Measurements from ENCODE around the gene MEST.
"Not testable (repeated sequence)": the region's sequence is repeated elsewhere in the genome, so short reads cannot be mapped to it uniquely, and the experiment has no call there.

The MEST gene

DNA sequence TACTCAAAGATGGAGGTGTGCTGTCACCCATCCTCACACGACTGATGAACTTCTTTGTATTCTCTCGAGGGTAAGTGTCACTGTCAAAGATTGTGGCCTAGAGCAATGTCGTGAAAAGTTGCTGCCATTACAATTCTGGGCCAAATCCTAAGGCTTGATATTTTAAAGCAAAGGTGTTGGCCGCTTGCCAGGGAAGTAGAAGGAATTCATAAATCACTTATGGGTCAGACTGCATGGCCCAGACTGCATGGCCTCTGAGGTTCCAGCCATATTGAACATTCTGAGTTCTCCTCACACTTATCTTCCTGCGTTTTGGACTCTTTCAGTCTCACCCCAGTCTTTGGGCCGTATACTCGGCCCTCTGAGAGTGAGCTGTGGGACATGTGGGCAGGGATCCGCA is 8.6 kb downstream of the MEST start:
- Histone ChIP-seq H3K27ac (ENCODE audit: low read length) (no peak overlapping the region), H3K36me3 (ENCODE audit: insufficient read depth, low read depth, low read length) (peaks cover 87% of the 10 kb centered on the region), H3K4me1 (ENCODE audit: insufficient read depth, low read length) (no peaks in the 10 kb centered on the region), H3K9ac (ENCODE audit: low read depth, low read length) (no peak overlapping the region), H3K9me3 (ENCODE audit: insufficient read depth, low read depth, low read length) (no peaks in the 10 kb centered on the region), H3K4me3 (ENCODE audit: low read length) (no peak overlapping the region), H3K27me3 (ENCODE audit: insufficient read depth, low read length) (no peaks in the 10 kb centered on the region)

DNA sequence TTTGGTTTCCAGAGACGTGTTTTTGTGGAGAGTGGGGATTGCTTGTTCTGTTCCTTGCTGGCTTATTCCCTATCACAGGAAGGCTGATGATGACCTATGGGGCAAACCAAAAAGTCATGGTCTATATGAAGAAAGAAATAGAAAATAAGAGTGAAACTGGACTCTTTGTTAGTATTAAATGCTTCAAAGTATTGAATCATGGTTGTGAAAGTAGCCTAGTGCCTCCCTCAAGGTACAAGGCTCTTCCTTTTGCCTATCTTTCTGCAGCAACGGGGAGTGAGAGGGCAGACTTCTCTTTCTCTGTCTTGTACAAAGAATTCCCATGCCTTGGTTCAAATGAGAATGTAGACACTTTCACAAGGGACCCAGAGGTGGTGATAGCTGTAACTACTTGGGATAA is 9.0 kb downstream of the MEST start:
- Histone ChIP-seq H3K9me3 (ENCODE audit: insufficient read depth, low read depth, low read length) (no peaks in the 10 kb centered on the region), H3K4me3 (ENCODE audit: low read length) (no peak overlapping the region), H3K27me3 (ENCODE audit: insufficient read depth, low read length) (no peaks in the 10 kb centered on the region), H3K9ac (ENCODE audit: low read depth, low read length) (no peak overlapping the region), H3K36me3 (ENCODE audit: insufficient read depth, low read depth, low read length) (peaks cover 91% of the 10 kb centered on the region), H3K4me1 (ENCODE audit: insufficient read depth, low read length) (no peaks in the 10 kb centered on the region), H3K27ac (ENCODE audit: low read length) (no peak overlapping the region)

DNA sequence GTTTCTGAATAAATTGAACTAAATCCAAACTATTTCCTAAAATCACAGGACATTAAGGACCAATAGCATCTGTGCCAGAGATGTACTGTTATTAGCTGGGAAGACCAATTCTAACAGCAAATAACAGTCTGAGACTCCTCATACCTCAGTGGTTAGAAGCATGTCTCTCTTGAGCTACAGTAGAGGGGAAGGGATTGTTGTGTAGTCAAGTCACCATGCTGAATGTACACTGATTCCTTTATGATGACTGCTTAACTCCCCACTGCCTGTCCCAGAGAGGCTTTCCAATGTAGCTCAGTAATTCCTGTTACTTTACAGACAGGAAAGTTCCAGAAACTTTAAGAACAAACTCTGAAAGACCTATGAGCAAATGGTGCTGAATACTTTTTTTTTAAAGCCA is 13.9 kb downstream of the MEST start:
- H3K4me1 ChIP-seq (ENCODE audit: insufficient read depth, low read length): no peaks in the 10 kb centered on the region
- H3K27ac ChIP-seq (ENCODE audit: low read length): no peak overlapping the region
- no peak overlapping the region for H3K9ac ChIP-seq (ENCODE audit: low read depth, low read length)
- H3K4me3 ChIP-seq (ENCODE audit: low read length): no peak overlapping the region
- peaks cover 83% of the 10 kb centered on the region for H3K36me3 ChIP-seq (ENCODE audit: insufficient read depth, low read depth, low read length)
- no peaks in the 10 kb centered on the region for H3K27me3 ChIP-seq (ENCODE audit: insufficient read depth, low read length)
- no peaks in the 10 kb centered on the region for H3K9me3 ChIP-seq (ENCODE audit: insufficient read depth, low read depth, low read length)

DNA sequence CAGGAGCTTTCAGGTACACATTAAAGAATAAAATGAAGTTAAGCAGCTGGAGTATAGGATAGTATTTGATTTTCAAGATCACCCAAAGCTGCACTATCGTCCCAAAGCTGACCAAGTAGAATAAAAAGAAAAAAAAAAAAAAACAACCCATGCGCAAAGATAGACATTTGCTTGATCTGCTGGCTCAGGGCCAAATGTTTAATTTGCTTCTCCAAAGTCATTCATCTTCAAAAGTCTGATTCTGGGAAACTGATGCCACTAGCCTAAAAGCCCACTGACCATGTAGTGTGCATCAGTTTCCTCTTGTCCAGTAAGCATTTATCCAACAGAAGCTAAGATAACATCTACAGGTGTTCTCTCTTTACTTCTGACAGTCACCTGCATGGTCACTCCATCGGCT is 14.5 kb downstream of the MEST start:
- peaks cover 79% of the 10 kb centered on the region for H3K36me3 ChIP-seq (ENCODE audit: insufficient read depth, low read depth, low read length)
- no peak overlapping the region for H3K4me3 ChIP-seq (ENCODE audit: low read length)
- no peaks in the 10 kb centered on the region for H3K4me1 ChIP-seq (ENCODE audit: insufficient read depth, low read length)
- no peak overlapping the region for H3K9ac ChIP-seq (ENCODE audit: low read depth, low read length)
- H3K27ac ChIP-seq (ENCODE audit: low read length): no peak overlapping the region
- no peaks in the 10 kb centered on the region for H3K27me3 ChIP-seq (ENCODE audit: insufficient read depth, low read length)
- H3K9me3 ChIP-seq (ENCODE audit: insufficient read depth, low read depth, low read length): no peaks in the 10 kb centered on the region

DNA sequence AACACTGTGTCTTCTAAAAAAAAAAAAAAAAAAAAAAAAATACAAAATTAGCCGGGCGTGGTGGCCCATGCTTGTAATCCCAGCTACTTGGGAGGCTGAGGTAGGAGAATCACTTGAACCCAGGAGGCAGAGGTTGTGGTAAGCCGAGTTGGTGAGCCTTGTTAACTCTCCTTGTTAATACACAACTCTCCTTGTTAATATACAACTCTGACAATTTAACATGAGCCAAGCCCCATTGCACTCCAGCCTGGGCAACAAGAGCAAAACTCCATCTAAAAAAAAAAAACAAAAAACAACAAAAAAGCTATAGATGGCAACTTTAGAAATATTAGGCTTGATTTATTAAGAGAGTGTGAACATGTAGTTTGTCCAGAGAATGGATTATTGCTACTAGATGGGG is 20.2 kb downstream of the MEST start:
- not testable (repeated sequence) for H3K27ac ChIP-seq (ENCODE audit: low read length); H3K4me1 ChIP-seq (ENCODE audit: insufficient read depth, low read length); H3K9ac ChIP-seq (ENCODE audit: low read depth, low read length); H3K4me3 ChIP-seq (ENCODE audit: low read length); H3K27me3 ChIP-seq (ENCODE audit: insufficient read depth, low read length); H3K9me3 ChIP-seq (ENCODE audit: insufficient read depth, low read depth, low read length)
- peaks cover 43% of the 10 kb centered on the region for H3K36me3 ChIP-seq (ENCODE audit: insufficient read depth, low read depth, low read length)

DNA sequence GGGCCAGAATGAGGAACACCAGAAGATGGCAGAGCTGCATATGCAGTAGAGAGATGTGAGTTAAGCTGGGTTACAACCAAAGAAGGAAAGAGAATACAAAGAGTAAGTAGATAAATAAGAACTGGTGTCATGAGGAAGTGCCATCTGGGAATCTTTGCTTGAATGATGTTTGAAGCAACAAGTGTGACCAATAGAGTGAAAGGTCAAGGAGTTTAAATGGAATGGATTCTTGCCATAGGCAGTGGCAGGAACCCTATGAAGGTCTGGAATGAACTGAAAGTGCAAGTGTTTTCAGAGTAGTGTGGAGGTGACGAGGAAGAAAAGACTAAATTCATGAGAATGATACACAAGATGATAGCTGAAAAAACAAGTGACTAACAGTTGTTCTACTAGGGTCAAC is 21.6 kb downstream of the MEST start:
- no peaks in the 10 kb centered on the region; the same call in 1 of the 2 replicates for H3K4me1 ChIP-seq (ENCODE audit: insufficient read depth, low read length)
- H3K36me3 ChIP-seq (ENCODE audit: insufficient read depth, low read depth, low read length): peaks cover 38% of the 10 kb centered on the region

DNA sequence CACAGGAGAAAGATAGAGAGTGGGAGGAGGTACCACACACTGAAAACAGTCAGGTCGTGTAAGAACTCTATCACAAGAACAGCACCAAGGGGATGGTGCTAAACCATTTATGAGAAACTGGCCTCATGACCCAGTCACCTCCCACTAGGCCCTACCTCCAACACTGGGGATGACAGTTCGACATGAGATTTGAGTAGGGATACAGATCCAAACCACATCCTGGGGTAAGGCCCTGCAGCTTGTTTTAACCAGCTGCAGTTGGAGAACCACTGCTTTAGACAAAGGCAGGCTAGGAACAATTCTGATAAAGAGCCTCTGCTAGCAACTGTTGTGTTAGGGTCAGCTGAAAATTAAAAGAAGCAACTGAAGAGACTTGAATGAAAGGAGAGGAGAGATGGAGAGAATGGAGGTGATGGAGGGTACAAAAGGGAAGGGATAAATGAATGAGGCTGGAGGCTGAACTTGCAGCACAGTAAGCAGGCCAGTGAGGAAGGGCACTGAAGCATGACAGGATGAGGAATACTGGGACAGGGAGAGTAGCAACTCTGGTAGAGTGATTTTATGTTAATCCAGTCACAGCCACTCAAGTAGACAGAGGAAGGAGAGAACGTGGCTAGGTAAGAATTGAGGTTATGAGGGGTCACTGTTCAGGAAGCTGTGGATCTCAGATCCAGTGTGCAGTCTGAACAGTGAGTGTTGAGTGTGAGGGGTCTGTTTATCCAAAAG is 23.6 kb downstream of the MEST start:
- H3K9me3 ChIP-seq (ENCODE audit: insufficient read depth, low read depth, low read length): no peaks in the 10 kb centered on the region
- H3K36me3 ChIP-seq (ENCODE audit: insufficient read depth, low read depth, low read length): peaks cover 26% of the 10 kb centered on the region

More for the DNA sequence above, 21.6 kb downstream of the MEST start:
- Histone ChIP-seq H3K27me3 (ENCODE audit: insufficient read depth, low read length) (no peaks in the 10 kb centered on the region), H3K9ac (ENCODE audit: low read depth, low read length) (no peak overlapping the region), H3K4me3 (ENCODE audit: low read length) (no peak overlapping the region), H3K9me3 (ENCODE audit: insufficient read depth, low read depth, low read length) (no peaks in the 10 kb centered on the region), H3K27ac (ENCODE audit: low read length) (no peak overlapping the region)

DNA sequence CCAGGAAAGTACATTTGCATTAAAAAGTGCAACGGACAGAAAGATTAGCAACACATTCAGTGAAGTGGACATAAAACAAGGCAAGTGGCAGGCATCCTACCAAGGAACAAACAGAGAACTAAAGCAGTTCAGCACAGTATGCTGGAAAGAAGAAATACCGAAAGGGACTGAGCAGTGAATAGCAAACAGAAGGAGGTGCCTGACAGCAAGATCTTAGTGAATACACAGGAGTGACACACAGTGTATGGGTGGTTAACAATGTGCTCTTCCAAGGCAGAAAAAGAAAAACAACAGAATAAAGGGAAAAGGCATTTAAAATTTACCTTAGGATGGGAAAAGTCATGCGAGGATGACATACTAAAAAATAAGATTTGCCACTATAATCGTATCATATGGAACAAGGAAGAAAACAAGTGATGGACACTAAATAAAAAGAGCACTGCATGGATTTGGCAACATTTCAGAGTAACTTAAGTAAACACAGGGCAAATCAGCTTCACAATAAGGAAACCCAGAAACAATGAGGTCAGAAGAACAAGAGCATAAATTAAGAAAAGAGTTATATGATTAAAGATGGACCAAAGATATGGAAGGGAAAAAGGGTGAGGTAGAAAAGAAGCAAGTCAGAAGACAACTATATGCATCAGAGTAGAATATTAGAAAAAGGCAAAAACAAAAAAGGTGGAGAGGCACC is 29.5 kb downstream of the MEST start:
- Histone ChIP-seq H3K27ac (ENCODE audit: low read length) (no peak overlapping the region), H3K27me3 (ENCODE audit: insufficient read depth, low read length) (no peaks in the 10 kb centered on the region), H3K9me3 (ENCODE audit: insufficient read depth, low read depth, low read length) (no peaks in the 10 kb centered on the region)

More for the DNA sequence above, 23.6 kb downstream of the MEST start:
- no peak overlapping the region for H3K4me3 ChIP-seq (ENCODE audit: low read length)
- no peak overlapping the region for H3K27ac ChIP-seq (ENCODE audit: low read length)
- no peak overlapping the region for H3K9ac ChIP-seq (ENCODE audit: low read depth, low read length)
- H3K4me1 ChIP-seq (ENCODE audit: insufficient read depth, low read length): no peaks in the 10 kb centered on the region; the same call in 1 of the 2 replicates
- H3K27me3 ChIP-seq (ENCODE audit: insufficient read depth, low read length): no peaks in the 10 kb centered on the region

DNA sequence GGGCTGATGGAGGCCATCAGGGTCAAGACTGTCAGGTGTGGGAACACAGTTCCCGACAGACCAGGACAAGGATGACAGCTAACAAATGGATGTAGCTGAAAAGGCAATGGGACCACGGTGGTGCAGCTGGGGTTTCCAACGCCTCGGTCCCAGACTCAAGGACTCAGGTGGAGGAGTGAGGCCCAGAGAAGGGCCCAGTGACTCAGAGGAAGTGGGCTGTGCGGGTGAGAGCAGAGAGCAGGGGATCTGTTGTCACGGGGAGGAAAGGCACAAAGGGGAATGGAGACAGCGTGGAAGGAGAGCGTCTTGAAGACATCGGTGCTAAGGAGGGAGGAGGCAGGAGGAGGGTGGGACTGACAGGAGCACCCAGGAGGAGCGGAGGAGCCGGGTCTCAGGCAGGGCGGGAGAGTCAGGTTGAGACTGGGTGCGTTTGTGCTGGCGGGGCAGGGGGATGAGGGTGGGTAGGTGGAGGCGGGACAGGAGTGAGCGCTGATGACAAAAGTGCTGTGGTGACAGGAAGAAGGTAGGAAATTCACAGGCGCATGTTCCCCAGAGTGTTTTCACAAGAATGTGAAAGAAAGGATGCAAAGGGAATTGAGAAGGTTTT is 31.7 kb downstream of the MEST start:
- H3K9ac ChIP-seq (ENCODE audit: low read depth, low read length); H3K27me3 ChIP-seq (ENCODE audit: insufficient read depth, low read length); H3K4me3 ChIP-seq (ENCODE audit: low read length); H3K9me3 ChIP-seq (ENCODE audit: insufficient read depth, low read depth, low read length); H3K4me1 ChIP-seq (ENCODE audit: insufficient read depth, low read length); H3K36me3 ChIP-seq (ENCODE audit: insufficient read depth, low read depth, low read length); H3K27ac ChIP-seq (ENCODE audit: low read length): not testable (repeated sequence)

More for the DNA sequence above, 29.5 kb downstream of the MEST start:
- Histone ChIP-seq H3K9ac (ENCODE audit: low read depth, low read length) (no peak overlapping the region), H3K4me1 (ENCODE audit: insufficient read depth, low read length) (no peaks in the 10 kb centered on the region), H3K36me3 (ENCODE audit: insufficient read depth, low read depth, low read length) (peaks cover 9% of the 10 kb centered on the region; the same call in 1 of the 2 replicates), H3K4me3 (ENCODE audit: low read length) (no peak overlapping the region)

DNA sequence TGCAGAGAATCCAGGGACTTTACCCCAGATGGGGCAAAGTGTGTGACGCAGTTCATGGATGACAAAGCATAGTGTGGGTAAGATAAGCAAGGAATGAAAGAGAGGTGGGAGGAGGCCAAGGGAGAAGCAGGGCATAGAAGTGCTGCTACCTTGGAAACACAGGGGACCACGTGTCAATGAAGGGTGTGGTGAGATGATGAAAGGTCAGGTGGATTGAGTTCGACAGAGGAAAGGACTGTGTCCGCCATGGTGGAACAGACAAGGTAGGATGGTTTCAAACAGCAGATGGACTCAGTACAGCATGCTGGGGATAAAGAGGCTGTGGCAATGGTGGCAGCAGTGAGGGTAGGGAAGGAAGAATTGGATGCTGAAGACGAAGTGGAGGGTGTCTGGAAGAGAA is 32.7 kb downstream of the MEST start:
- H3K9me3 ChIP-seq (ENCODE audit: insufficient read depth, low read depth, low read length): no peaks in the 10 kb centered on the region
- no peak overlapping the region for H3K27ac ChIP-seq (ENCODE audit: low read length)
- no peak overlapping the region for H3K4me3 ChIP-seq (ENCODE audit: low read length)
- H3K27me3 ChIP-seq (ENCODE audit: insufficient read depth, low read length): no peaks in the 10 kb centered on the region
- no peaks in the 10 kb centered on the region for H3K4me1 ChIP-seq (ENCODE audit: insufficient read depth, low read length)
- no peak overlapping the region for H3K9ac ChIP-seq (ENCODE audit: low read depth, low read length)
- H3K36me3 ChIP-seq (ENCODE audit: insufficient read depth, low read depth, low read length): no peaks in the 10 kb centered on the region; the same call in 1 of the 2 replicates

DNA sequence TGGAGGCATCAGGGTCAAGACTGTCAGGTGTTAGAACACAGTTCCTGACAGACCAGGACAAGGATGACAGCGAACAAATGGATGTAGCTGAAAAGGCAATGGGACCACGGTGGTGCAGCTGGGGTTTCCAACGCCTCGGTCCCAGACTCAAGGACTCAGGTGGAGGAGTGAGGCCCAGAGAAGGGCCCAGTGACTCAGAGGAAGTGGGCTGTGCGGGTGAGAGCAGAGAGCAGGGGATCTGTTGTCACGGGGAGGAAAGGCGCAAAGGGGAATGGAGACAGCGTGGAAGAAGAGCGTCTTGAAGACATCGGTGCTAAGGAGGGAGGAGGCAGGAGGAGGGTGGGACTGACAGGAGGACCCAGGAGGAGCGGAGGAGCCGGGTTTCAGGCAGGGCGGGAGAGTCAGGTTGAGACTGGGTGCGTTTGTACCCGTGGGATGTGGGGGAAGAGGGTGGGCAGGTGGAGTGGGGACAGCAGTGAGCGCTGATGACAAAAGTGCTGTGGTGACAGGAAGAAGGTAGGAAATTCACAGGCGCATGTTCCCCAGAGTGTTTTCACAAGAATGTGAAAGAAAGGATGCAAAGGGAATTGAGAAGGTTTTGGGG is 36.0 kb downstream of the MEST start:
- H3K9ac ChIP-seq (ENCODE audit: low read depth, low read length); H3K9me3 ChIP-seq (ENCODE audit: insufficient read depth, low read depth, low read length); H3K27ac ChIP-seq (ENCODE audit: low read length); H3K4me1 ChIP-seq (ENCODE audit: insufficient read depth, low read length); H3K27me3 ChIP-seq (ENCODE audit: insufficient read depth, low read length); H3K4me3 ChIP-seq (ENCODE audit: low read length): not testable (repeated sequence)
- H3K36me3 ChIP-seq (ENCODE audit: insufficient read depth, low read depth, low read length): peaks cover 11% of the 10 kb centered on the region; the same call in 1 of the 2 replicates

All from iPS-20b (cell line).